Ecto neural progenitor cell (in vitro differentiated cells): ENCODE results near the gene NEAT1.
"Not testable (repeated sequence)": the region's sequence is repeated elsewhere in the genome, so short reads cannot be mapped to it uniquely, and the experiment has no call there.

Experiments used
- DNase-seq: peaks from one replicate; pipeline ENCODE4 v3.0.0-alpha.2; 2018; ENCODE audit warnings: low spot score

Gene NEAT1

DNA sequence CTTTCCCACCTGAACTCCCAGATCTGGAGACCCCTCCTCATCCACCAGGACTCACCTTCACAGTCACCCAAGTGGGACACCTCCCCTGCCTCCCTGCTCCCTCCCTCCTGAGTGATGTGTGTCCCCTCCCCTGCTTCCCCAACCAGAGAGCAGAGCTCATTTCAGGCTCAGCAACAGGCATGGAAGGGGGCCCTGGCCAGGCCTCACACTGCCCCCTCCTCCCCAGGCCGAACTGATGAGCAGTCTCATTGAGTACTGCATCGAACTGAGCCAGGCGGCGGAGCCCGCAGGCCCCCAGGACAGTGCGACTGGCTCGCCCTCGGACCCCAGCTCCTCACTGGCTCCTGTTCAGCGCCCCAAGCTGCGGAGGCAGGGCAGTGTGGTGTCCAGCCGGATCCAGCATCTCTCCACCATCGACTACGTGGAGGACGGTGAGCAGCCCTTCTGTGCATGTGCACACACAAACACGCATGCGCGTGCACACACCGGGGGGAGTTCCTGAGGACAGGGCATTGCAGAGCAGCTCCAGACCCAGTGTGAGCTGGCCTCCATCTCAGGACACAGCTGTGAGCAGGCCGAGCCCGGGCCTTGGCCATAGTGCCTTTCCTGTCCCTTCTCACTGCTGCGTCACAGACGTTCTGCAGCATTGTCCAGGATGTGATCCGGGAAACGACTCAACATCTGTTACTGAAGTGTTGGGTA lies 17.8 kb upstream of the NEAT1 start:
- no peak for DNase-seq

DNA sequence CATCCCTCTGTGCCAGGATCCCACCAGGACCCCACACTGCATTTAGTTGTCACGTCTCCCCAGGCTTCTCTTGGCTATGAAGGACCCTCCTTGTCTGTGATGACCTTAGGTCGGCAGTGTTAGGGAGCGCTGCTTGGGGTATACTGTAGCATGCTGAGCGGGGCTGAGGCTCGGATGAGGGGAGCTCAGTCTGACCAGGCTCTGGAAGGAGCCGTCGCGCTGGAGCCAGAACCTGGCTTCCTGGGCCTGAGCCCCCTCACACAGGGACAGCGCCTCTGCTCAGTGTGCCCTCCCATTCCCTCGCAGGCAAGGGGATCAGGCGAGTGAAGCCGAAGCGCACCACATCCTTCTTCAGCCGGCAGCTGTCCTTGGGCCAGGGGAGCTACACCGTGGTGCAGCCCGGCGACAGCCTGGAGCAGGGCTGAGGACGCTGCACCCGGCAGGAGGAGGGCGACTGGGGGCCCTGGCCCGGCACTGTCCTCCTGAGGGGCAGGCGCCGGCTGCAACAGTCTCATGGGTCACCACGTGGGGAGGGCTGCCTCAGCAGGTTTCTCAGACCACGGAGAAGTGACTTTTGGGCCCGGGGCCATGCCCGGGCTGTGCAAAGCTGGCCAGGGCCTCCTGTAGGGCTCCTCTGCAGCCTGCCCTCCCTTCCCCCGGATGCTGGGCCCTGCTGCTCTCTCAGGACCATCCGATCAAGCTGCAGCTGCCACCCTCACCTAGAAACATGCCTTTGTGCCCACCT lies 11.5 kb upstream of the NEAT1 start:
- DNase-seq = no peak

DNA sequence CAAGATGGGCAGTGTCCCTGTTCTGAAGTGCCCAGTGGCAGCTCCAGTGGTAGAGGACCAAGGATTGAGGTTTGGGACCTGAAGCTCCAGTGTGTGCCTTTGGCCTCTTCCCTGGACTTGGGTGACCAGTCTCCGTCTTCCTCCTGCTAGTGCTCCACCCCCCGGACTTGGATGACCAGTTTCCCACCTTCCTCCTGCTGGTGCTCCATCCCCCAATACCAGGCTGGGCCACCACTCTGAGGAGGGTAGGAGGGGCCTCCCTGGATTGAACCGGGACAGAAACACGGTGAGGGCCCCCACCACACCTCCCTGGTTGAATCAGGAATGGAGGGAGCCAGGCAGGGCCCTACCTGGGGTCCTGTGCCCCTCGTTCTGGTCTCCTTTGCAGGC lies 10.9 kb upstream of the NEAT1 start:
- no peak for DNase-seq

DNA sequence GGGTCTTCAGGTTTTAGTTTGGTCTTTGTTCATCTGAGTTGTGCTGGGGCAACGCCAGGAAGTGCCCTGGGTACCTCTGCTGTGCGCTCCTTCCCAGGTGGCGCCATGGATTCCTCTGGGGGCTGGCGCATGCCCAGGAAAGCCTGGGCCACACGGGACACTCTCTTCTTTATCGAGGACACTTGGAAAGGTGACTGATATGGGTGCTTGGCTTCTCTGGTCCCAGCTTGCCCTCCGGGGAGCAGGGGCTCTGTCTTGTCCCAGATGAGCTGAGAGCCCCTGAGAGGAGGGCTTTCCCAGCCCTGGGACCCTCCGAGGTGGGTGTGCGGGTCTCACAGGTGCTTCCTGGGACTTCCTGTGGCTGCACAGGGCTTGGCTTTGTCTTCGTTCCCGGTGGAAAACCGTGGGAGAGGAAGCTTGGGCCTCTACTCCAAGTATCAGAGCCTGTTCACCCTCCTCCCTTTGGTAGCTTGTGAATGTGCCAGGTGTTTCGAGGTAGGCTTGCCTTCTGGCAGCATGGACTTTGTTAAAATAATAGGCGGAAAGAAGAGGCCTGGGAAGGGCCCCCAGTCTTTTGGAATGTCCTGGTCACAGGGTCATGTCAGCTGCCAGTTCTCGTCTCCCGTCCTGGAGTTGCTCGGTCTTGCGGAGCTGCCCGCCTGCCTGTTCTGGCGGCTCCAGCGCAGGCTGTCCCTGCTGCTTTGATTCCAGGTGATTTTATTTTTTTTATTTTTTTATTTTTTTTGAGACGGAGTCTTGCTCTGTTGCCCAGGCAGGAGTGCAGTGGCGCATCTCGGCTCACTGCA lies 10.1 kb upstream of the NEAT1 start:
- no peak for DNase-seq

DNA sequence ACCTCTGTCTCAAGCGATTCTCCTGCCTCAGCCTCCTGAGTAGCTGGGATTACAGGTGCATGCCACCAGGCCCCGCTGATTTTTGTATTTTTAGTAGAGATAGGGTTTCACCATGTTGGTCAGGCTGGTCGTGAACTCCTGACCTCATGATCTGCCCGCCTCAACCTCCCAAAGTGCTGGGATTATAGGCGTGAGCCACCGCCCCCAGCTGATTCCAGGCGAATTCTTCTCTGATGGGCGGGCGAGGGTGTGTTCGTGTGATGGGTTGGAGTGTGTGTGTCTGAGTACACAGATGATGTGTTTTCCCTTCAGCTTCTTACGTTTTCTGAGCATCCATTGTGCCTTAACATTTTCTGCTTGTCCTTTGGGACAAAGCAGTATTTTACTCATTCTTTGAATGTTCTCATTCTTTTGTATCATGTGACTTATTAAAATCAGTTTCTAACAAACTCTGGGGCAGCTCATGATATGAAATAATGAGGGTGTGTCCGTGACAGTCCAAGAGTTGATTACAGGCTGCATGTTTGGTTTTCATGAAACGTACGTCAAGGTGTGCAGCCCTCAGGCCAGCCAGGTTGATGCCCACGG lies 9.4 kb upstream of the NEAT1 start:
- DNase-seq = not testable (repeated sequence)

GRCh38 chr11:65414776-65415498 lies 7.7 kb upstream of the NEAT1 start:
- peak; percentile 37 for DNase-seq

- peak; percentile 49 for DNase-seq
Observed at GRCh38 chr11:65415499-65416340, 6.9 kb upstream of the NEAT1 start.

DNA sequence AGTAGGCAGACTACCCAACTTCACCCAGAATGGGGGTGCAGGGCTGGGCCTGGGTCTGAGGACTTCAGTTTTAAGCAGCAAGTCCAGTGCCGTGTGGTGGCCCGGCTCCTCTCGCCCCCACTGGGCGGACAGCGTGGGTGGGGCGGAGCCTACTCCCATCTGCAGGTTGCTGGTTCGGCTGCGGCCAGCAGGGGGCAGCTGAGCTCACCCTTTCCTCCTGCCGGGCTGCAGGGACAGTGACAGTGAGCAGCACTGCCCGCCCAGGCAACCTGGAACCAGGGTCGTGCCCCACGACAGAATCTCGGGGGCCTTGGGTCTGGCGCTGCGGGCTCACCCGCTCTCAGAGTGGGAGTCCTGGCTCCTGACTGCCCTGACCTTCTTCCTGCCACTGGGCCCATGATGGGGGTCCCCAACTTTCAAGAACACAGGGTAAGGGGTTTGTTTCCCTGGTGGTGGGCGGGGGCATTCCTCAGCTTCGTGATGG lies 6.2 kb upstream of the NEAT1 start:
- DNase-seq = peak; percentile 96

- DNase-seq = peak; percentile 56
Observed at GRCh38 chr11:65416841-65417701, 5.5 kb upstream of the NEAT1 start.

DNA sequence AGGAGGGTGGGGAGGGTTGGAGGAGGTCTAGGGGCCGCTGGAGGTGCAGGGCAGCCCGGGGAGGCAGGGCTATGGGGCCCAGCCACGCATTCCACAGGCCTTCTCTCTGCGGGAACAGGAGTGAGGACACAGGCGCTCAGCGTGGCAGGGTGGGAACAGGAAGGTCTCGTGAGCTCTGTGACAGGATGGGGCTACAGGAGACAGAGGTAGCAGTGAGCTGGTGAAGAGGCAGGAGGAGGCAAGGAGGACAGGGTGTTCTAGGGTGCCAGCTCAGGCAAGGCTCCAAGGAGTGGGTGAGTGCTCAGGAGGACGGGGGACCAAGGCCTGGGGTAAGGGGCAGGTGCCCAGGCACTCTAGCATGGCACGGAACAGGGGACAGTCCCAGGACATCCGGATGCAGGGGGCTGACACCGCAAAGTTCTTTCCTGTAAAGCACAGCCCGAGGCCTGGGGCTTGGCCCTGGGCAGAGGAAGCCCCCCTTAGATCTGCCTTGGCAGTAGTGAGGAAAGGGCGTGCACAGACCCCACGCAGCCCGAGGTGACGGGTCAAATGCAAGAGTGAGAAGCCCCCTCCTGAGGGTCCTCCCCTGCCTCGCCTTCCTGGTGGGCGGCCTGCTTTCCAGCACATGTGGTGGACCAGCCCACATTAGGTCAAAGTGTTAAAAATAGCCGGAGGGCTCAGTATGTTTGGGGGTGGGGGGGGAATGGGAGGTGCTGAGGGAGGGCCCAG lies 4.7 kb upstream of the NEAT1 start:
- peak; percentile 64 for DNase-seq

DNA sequence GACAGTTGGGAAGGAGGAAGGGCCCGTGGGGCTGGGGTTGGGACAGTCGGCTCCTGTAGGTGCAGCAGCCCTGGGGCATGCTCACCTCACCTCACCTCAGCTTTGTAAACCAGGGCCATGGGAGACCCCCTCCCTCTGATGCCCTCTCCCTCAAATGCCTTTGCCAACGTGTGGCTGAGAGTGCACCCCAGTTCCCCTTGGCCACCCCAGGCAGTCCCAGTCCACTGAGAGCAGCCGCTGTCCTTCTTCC lies 4.2 kb upstream of the NEAT1 start:
- DNase-seq = no peak

DNA sequence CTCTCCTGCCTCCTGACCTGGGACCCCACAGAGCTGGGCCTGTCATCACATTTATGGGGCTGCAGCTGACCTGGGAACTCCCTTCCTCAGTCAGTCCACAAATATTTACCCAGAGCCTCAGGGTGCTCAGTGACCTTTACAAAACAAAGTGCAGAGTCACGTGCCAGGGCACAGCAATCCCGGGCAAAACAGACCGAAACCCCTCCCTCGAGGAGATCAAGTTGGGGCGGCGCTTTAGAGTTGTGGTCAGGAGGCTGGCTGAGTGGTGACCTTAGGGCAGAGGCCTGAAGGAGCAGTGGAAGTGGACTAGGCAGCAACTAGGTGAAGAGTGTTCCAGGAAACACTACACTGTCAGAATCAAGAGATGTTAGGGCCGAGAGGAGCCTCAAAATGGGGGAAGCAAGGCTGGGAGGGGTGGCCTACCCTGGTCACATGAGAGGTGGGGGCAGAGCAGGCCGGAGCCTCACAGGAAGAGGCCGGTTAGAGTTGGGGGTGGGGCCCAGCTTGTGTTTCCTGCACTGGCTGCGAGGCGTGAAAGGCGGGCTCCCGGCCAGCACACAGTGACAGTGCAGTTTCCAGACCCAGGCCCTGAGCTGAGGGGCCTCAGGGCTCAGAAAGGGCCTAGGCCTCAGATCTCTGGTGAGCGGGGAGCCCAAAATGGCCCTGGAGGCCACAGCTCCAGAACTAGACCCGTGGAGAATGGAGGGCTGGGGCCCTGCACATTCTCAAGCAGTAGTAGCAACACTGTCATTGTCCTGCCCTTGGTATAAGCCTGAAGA lies 3.7 kb upstream of the NEAT1 start:
- peak; percentile 91 for DNase-seq

- no peak for DNase-seq
Observed at GRCh38 chr11:65419460-65419771, 3.2 kb upstream of the NEAT1 start.

DNA sequence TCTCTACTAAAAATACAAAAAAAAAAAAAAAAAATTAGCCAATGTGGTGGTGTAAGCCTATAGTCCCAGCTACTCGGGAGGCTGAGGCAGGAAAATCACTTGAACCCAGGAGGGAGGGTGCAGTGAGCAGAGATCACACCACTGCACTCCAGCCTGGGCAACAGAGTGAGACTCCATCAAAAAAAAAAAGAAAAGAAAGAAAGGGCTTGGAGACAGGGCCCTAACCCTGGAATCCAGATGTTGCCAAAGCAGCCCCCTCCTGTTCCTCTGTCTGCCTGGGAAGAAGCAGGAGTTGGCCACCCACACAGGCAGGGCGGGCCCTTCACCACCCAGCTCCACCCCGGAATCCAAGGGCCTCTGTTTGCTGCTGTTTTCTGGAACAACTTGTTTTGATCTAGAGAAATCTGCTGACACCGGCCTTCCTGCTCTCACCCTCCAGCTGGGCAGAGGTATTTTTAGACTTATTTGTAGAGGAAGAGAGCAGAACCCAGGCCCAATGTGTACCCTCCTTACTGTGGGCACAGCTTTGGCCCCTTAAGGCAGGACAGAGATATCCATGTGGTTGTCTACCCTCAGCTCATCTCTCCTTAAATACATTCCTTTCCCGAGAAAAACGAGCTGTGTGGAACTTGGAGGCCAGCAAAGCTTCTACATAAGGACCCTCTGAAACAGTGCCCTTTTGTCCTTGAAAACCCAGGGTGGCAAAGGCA lies 2.7 kb upstream of the NEAT1 start:
- DNase-seq = peak; percentile 74

- DNase-seq = no peak
Observed at GRCh38 chr11:65420506-65420905, 2.1 kb upstream of the NEAT1 start.

DNA sequence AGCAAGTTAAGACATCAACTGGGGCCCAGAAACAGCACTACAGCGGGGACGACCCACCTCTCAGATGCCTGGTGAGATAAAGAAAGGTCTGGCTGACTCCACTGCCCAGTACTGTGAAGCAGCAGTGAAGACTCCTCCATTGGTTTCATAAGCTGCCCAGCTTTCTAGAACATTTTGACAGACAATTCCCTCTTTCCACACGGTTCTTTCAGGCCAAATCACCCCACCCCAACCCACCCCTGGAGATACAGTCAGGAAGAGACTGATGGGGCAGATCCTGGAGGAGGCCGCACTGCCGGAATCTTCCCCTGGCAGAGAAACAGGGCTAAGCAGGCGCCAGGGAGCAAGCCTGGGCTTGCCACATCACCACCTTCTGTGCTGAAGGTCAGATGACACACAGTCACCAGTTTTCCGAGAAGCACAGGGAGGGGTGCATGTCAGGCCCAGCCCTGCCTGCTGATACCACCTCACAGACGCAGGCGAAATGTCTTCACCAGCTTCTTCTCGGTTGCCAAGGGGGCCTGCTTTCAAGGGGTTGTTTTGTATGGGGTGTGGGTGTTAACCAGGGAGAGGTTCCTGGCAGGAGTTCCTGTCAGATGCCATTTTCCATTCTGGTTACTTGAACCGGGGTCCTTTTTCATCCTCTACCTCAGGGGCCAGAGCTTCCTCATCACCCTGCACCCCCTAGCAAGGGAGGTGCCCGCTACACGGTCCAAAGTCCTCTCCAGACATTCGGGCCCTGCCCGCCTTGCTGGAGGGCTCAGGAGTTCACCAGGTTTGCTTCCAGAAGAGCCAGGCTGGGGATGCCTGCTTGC lies 1.4 kb upstream of the NEAT1 start:
- peak; percentile 63 for DNase-seq
